WTC11 (cell line): Measurements from ENCODE around the gene SHROOM3.

ENCODE experiments used
- CBFB ChIP-seq: sonication (generic); formaldehyde crosslinking; IDR thresholded peaks from 2 replicates; pipeline ENCODE4 v1.8.1; 2022; ENCODE audit warnings: mild to moderate bottlenecking, low read depth, missing genetic modification reagents
- CREM ChIP-seq: sonication (generic); formaldehyde crosslinking; IDR thresholded peaks from 2 replicates; pipeline ENCODE4 v1.8.1; 2022; ENCODE audit warnings: mild to moderate bottlenecking, missing genetic modification reagents, moderate library complexity
- FOXJ3 ChIP-seq: sonication (generic); formaldehyde crosslinking; IDR thresholded peaks from 2 replicates; pipeline ENCODE4 v1.9.0; 2021; ENCODE audit warnings: missing genetic modification reagents, mild to moderate bottlenecking, borderline replicate concordance
- NR2C2 ChIP-seq: sonication (generic); formaldehyde crosslinking; IDR thresholded peaks from 2 replicates; pipeline ENCODE4 v1.8.0; 2022; ENCODE audit warnings: mild to moderate bottlenecking, missing genetic modification reagents
- TF ChIP-seq, protein P1 (sequence below): fragments of 200-600 bp; IDR thresholded peaks from 2 replicates; pipeline ENCODE4 v1.8.0; 2022; ENCODE audit warnings: antibody characterized with exemption
- TF ChIP-seq, protein P2 (sequence below): sonication (generic); formaldehyde crosslinking; IDR thresholded peaks from 2 replicates; pipeline ENCODE4 v1.8.0; 2022; ENCODE audit warnings: mild to moderate bottlenecking, missing genetic modification reagents

DNA sequence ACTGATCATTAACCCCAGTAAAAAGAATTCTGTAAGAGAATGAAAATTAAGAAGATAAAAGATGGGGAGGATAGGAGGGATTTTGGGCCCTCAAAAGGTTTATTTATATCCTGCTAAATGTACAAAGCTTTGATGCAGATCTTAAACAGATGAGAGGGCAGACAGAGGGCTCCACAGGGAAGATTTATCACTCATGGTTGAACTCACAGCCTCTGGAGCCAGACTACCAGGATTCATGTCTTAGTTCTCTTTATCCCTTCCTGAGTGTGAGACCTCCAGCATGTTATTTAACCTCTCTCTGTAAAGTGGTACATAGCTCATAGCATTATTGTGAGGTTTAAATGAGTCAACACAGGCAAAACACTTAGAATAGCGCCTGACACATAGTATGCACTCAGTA, 388.5 kb downstream of the SHROOM3 start:
- TF ChIP-seq, protein P1, sequence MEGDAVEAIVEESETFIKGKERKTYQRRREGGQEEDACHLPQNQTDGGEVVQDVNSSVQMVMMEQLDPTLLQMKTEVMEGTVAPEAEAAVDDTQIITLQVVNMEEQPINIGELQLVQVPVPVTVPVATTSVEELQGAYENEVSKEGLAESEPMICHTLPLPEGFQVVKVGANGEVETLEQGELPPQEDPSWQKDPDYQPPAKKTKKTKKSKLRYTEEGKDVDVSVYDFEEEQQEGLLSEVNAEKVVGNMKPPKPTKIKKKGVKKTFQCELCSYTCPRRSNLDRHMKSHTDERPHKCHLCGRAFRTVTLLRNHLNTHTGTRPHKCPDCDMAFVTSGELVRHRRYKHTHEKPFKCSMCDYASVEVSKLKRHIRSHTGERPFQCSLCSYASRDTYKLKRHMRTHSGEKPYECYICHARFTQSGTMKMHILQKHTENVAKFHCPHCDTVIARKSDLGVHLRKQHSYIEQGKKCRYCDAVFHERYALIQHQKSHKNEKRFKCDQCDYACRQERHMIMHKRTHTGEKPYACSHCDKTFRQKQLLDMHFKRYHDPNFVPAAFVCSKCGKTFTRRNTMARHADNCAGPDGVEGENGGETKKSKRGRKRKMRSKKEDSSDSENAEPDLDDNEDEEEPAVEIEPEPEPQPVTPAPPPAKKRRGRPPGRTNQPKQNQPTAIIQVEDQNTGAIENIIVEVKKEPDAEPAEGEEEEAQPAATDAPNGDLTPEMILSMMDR = no peak
- TF ChIP-seq NR2C2 (no peak), CREM (CRISPR knock-in tag) (no peak), FOXJ3 (CRISPR knock-in tag) (no peak), CBFB (CRISPR knock-in tag) (no peak)
- TF ChIP-seq, protein P2, sequence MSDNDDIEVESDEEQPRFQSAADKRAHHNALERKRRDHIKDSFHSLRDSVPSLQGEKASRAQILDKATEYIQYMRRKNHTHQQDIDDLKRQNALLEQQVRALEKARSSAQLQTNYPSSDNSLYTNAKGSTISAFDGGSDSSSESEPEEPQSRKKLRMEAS (CRISPR knock-in tag) = no peak
